Measurements from ENCODE around the gene BTNL8.

BTNL8 gene

DNA sequence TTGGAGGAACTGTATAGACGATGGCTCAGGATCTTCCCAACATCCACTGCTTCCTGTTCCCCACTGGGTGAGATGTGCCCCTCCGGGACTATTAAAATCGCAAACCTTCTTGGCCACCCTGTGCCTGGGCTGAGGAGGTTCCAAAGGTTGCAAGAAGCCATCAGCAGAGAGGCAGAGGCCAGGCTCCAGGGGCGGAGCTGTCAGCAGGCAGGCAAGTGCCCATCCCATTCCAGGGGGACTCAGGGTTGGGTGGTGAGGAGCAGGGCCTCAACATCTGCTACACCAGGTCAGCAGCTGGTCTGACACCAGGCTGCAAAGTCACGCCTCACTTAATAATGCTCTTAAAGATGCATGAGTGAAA lies 91.9 kb downstream of the BTNL8 start:
- H3K9me3 ChIP-seq (ENCODE audit: insufficient read depth, low read length) = no peaks in the 10 kb centered on the region
- H3K4me3 ChIP-seq (ENCODE audit: insufficient read depth, low read length, poor library complexity, severe bottlenecking) = no peak overlapping the region
- TF ChIP-seq EZH2phosphoT487 (conservative IDR thresholded peaks at IDR 0.05; ENCODE audit: low read length) = no peak
- TF ChIP-seq, protein P1, sequence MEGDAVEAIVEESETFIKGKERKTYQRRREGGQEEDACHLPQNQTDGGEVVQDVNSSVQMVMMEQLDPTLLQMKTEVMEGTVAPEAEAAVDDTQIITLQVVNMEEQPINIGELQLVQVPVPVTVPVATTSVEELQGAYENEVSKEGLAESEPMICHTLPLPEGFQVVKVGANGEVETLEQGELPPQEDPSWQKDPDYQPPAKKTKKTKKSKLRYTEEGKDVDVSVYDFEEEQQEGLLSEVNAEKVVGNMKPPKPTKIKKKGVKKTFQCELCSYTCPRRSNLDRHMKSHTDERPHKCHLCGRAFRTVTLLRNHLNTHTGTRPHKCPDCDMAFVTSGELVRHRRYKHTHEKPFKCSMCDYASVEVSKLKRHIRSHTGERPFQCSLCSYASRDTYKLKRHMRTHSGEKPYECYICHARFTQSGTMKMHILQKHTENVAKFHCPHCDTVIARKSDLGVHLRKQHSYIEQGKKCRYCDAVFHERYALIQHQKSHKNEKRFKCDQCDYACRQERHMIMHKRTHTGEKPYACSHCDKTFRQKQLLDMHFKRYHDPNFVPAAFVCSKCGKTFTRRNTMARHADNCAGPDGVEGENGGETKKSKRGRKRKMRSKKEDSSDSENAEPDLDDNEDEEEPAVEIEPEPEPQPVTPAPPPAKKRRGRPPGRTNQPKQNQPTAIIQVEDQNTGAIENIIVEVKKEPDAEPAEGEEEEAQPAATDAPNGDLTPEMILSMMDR (IDR thresholded peaks at IDR 0.05; ENCODE audit: insufficient read depth, low read length, poor library complexity, severe bottlenecking) = no peak
- no peaks in the 10 kb centered on the region for H4K20me1 ChIP-seq (ENCODE audit: low read depth, low read length)
- H3K9ac ChIP-seq (ENCODE audit: low read length) = no peak overlapping the region
- H3K27me3 ChIP-seq (ENCODE audit: low read length) = no peaks in the 10 kb centered on the region
- H2AFZ ChIP-seq (ENCODE audit: low read depth, low read length, severe bottlenecking) = no peak overlapping the region
- H3K4me2 ChIP-seq (ENCODE audit: low read depth, low read length, poor library complexity, severe bottlenecking) = no peak overlapping the region
- H3F3A ChIP-seq (ENCODE audit: insufficient read depth) = no peaks in the 10 kb centered on the region
- no peak overlapping the region for H3K27ac ChIP-seq (ENCODE audit: low read depth, low read length)
- H3K79me2 ChIP-seq (ENCODE audit: insufficient read depth, low read length) = no peaks in the 10 kb centered on the region
- H3K9me2 ChIP-seq (replicated peaks; ENCODE audit: insufficient read depth, low read length) = no peaks in the 10 kb centered on the region
- no peaks in the 10 kb centered on the region for H3K36me3 ChIP-seq (ENCODE audit: low read length)
